ENCODE data around the gene C17orf67.

The C17orf67 gene

DNA sequence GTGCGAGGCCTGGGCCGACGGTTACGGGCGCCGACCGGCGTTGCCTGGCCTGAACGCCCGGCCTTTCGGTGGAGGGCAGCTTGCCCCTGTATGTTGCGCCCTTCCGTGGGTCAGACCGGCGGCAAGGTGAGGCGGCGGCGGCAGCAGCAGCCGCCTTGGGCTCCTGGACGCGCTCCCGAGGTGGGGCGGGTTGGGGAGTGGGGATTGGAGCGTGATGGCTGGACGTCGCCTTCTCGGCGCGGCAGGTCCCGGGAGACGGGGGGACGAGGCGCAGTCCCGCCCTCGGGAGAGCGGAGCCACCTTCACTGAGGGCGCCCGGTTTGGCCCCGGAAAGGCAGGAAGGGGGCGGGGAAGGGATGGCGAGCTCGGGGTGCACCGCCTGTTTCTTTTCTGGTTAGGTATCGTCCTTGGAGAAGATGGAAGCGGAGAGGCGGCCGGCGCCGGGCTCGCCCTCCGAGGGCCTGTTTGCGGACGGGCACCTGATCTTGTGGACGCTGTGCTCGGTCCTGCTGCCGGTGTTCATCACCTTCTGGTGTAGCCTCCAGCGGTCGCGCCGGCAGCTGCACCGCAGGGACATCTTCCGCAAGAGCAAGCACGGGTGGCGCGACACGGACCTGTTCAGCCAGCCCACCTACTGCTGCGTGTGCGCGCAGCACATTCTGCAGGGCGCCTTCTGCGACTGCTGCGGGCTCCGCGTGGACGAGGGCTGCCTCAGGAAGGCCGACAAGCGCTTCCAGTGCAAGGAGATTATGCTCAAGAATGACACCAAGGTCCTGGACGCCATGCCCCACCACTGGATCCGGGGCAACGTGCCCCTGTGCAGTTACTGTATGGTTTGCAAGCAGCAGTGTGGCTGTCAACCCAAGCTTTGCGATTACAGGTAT, 902 bp upstream of the C17orf67 start:
- Histone ChIP-seq H3K9me3 (ENCODE audit: control insufficient read depth, low read length) (no peaks in the 10 kb centered on the region), H3K27me3 (ENCODE audit: control insufficient read depth, insufficient read depth, low read length, poor library complexity, severe bottlenecking) (peaks cover 56% of the 10 kb centered on the region), H3K4me3 (ENCODE audit: insufficient read depth, low read depth, low read length) (peak overlapping the region; percentile 50), H3K4me1 (ENCODE audit: control insufficient read depth, insufficient read depth, low read length) (no peaks in the 10 kb centered on the region), H3K36me3 (ENCODE audit: control insufficient read depth, insufficient read depth, low read length) (no peaks in the 10 kb centered on the region), H3K27ac (ENCODE audit: insufficient read depth, low read depth, low read length, poor library complexity, severe bottlenecking) (no peak overlapping the region)
- WGBS, 2 experiments, result 4% methylated on average over 81 of the region's 81 CpGs

DNA sequence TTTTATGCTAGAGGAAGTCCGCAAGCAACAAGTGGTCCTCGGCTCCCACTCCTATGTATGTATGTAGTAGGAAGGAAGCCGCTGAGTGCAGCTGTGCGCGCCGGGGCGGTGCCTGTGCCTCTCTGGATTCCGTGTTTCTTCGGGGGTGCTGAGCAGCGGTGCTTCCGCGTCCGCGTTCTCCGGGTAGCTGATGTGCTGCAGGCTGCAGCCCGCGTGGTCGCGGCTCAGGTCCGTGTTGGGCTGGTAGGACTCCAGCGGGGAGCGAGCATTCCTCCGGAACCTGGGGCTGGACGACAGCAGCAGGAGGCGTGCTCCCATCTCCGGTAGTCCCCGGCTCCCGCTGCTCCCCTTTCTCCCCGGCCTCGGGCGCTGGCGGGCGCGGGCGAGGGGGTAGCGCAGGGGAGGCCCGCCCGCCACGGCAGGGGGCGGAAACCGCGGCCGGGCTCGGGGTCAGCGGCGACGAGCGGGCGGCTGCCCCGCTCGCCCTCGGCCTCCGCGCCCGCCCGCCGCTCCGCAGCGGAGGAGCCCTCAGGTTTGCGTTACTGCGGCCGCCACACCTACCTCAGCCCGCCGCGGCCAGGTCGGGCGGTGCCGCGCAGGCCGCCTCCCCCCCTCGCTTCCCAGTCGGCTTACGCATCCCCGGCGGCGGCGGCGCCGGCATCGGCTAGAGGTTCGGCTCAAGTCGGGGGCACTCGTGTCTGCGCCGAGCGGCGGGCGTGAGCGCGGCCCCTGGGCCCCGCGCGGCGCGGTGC, 487 bp downstream of the C17orf67 start:
- H3K4me1 ChIP-seq (ENCODE audit: control insufficient read depth, insufficient read depth, low read length), result no peaks in the 10 kb centered on the region
- 1% methylated on average over 95 of the region's 95 CpGs for WGBS, 2 experiments
- H3K9me3 ChIP-seq (ENCODE audit: control insufficient read depth, low read length), result no peaks in the 10 kb centered on the region
- H3K27me3 ChIP-seq (ENCODE audit: control insufficient read depth, insufficient read depth, low read length, poor library complexity, severe bottlenecking), result peaks cover 56% of the 10 kb centered on the region
- H3K4me3 ChIP-seq (ENCODE audit: insufficient read depth, low read depth, low read length), result peak overlapping the region; percentile 50
- no peak overlapping the region for H3K27ac ChIP-seq (ENCODE audit: insufficient read depth, low read depth, low read length, poor library complexity, severe bottlenecking)
- no peaks in the 10 kb centered on the region for H3K36me3 ChIP-seq (ENCODE audit: control insufficient read depth, insufficient read depth, low read length)

DNA sequence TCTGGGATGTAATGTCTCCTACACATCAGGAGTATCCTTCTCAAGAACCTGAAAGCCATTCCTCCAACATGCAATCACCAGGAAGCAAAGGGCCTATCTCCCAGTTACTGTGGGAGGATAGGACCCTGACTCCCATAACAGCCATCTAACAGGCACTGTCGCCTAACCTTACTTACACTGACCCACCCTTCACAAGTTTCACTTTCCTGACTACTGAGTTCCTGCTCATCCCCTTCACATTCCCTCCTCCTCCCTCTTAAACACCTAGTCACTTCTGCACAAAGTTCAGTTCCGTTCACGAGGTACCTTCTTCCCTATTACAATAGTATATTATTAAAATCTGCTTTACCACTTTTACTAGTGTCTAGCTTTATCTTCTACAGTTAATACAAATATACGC, 1.3 kb downstream of the C17orf67 start:
- no peak overlapping the region for H3K27ac ChIP-seq (ENCODE audit: insufficient read depth, low read depth, low read length, poor library complexity, severe bottlenecking)
- peaks cover 53% of the 10 kb centered on the region for H3K27me3 ChIP-seq (ENCODE audit: control insufficient read depth, insufficient read depth, low read length, poor library complexity, severe bottlenecking)
- no peaks in the 10 kb centered on the region for H3K4me1 ChIP-seq (ENCODE audit: control insufficient read depth, insufficient read depth, low read length)
- no peaks in the 10 kb centered on the region for H3K9me3 ChIP-seq (ENCODE audit: control insufficient read depth, low read length)
- H3K4me3 ChIP-seq (ENCODE audit: insufficient read depth, low read depth, low read length), result peak overlapping the region; percentile 50
- WGBS, 2 experiments, result 62 to 64% methylated on average over 4 of the region's 4 CpGs
- no peaks in the 10 kb centered on the region for H3K36me3 ChIP-seq (ENCODE audit: control insufficient read depth, insufficient read depth, low read length)

DNA sequence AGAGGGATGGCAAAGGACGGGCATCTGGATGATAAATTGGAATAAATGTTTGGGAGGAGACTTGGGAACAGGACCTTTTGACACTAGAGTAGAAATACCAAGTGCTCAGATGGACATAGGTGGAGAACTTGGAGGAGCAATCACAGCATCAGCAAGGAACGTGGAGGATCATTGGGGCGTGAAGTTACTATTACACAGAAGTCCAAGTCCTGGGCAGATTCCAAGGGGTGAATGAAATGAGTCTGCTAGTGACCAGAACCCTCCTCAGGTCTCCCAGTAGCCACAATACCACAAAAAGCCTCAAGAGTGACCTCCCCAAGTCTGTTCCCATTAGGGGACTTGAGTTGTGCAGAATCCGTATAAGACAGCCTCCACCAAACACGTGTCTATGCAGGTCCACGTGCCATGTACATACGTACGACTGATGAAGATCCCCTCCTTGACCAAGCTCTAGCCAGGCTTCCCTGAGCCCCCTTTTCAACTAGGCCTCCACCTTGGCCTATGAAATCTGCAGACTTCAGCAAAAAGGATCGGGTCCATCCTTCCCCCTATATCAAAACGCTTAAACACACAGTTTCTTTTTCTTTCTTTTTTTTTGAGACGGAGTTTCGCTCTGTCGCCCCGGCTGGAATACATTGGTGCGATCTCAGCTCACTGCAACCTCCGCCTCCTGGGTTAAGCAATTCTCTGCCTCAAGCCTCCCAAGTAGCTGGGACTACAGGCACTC, 2.2 kb downstream of the C17orf67 start:
- no peak overlapping the region for H3K4me3 ChIP-seq (ENCODE audit: insufficient read depth, low read depth, low read length)
- H3K9me3 ChIP-seq (ENCODE audit: control insufficient read depth, low read length), result no peaks in the 10 kb centered on the region
- no peaks in the 10 kb centered on the region for H3K36me3 ChIP-seq (ENCODE audit: control insufficient read depth, insufficient read depth, low read length)
- no peaks in the 10 kb centered on the region for H3K4me1 ChIP-seq (ENCODE audit: control insufficient read depth, insufficient read depth, low read length)
- 95 to 96% methylated on average over 16 of the region's 16 CpGs for WGBS, 2 experiments
- H3K27me3 ChIP-seq (ENCODE audit: control insufficient read depth, insufficient read depth, low read length, poor library complexity, severe bottlenecking), result peaks cover 45% of the 10 kb centered on the region
- H3K27ac ChIP-seq (ENCODE audit: insufficient read depth, low read depth, low read length, poor library complexity, severe bottlenecking), result no peak overlapping the region

DNA sequence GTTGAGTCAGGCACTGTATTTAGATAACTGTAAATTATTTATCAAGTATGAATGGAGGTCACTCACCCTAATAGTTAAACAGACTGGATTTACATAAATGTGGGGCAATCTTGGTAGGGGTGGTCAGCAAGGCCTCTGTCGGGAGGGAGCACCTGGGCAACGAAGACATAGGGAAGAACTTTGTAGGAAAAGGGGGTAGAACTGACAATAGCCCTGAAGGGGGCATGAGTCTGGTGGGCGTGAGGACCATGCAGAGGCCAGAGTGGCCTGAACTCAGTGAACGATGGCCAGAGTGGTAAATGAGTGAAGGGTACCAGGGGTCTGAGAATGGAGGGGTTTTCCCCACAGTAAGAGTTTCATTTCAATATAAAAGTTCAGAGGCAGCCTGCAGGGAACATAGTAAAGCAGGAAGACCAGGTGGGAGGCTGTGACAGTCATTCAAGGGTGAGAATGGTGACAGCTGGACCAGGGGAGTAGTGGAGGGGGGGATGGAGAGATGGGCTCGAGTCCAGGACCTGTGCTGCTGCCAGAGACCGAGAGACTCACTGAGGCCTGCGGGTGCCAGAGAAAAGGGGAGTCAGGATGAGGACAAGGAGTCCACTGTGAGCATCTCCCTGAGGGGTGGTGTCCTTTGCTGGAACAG, 2.9 kb downstream of the C17orf67 start:
- Histone ChIP-seq H3K4me1 (ENCODE audit: control insufficient read depth, insufficient read depth, low read length) (no peaks in the 10 kb centered on the region), H3K27ac (ENCODE audit: insufficient read depth, low read depth, low read length, poor library complexity, severe bottlenecking) (no peak overlapping the region), H3K27me3 (ENCODE audit: control insufficient read depth, insufficient read depth, low read length, poor library complexity, severe bottlenecking) (peaks cover 42% of the 10 kb centered on the region), H3K4me3 (ENCODE audit: insufficient read depth, low read depth, low read length) (no peak overlapping the region), H3K9me3 (ENCODE audit: control insufficient read depth, low read length) (no peaks in the 10 kb centered on the region), H3K36me3 (ENCODE audit: control insufficient read depth, insufficient read depth, low read length) (no peaks in the 10 kb centered on the region)
- WGBS, 2 experiments, result 85 to 86% methylated on average over 7 of the region's 7 CpGs

DNA sequence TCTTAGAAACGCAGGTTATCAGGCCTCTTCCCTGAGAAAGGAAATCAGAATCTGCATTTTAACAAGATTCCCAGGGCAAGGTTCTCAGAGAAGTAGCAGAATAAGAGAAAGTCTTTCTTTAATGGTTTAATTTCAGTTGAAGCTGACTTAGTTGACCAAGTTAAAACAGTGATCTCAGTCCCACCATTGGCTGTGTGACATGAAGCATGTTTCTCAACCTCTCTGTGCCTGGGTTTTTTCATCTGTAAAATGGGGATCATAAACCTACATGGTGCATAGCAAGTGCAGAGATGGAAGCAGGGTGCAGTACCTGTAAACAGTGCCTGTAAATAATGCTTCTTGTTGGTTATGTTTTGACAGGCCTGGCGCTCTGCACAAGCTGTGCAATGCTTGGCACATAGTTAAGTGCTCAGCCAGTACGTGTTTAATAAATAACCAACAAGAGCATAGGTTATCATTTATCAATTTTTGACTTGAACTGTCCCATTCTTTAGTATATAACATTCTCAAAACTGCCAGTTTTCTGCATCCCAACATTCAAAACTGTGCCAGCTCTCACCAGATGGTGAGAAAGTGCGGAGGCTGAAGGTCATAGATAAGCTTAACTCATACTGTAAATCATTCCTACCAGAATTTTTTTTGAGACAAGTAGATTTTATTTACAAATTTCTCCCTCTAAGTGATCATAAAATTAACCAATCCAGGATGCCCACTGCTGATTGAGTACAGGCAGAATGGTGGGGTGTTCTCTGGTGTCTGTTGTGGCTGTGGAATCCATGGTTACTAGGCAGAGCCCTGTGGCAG, 6.9 kb downstream of the C17orf67 start:
- Histone ChIP-seq H3K4me1 (ENCODE audit: control insufficient read depth, insufficient read depth, low read length) (no peaks in the 10 kb centered on the region), H3K36me3 (ENCODE audit: control insufficient read depth, insufficient read depth, low read length) (no peaks in the 10 kb centered on the region), H3K27ac (ENCODE audit: insufficient read depth, low read depth, low read length, poor library complexity, severe bottlenecking) (no peak overlapping the region), H3K4me3 (ENCODE audit: insufficient read depth, low read depth, low read length) (no peak overlapping the region), H3K9me3 (ENCODE audit: control insufficient read depth, low read length) (no peaks in the 10 kb centered on the region), H3K27me3 (ENCODE audit: control insufficient read depth, insufficient read depth, low read length, poor library complexity, severe bottlenecking) (peaks cover 2% of the 10 kb centered on the region)
- 88 to 92% methylated on average over 4 of the region's 4 CpGs for WGBS, 2 experiments

DNA sequence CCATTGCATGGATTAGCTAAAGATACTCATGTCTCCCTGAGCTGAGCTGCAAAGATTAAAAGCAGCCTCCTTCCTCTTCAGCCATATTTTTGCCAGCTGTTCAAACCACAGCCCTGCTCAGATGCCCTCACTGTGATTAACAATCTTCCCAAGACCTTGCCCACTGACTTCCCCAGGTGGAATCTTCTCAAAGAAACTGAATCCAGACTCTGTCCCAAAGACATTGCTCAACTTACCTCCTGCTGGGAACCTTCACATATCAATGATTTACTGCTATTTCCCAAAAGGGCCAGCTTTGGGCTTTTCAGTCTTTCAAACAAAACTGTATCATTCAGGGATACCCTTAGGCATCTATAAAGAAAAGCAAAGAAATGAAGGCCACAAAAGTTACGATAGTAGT, 9.2 kb downstream of the C17orf67 start:
- Histone ChIP-seq H3K4me1 (ENCODE audit: control insufficient read depth, insufficient read depth, low read length) (no peaks in the 10 kb centered on the region), H3K27me3 (ENCODE audit: control insufficient read depth, insufficient read depth, low read length, poor library complexity, severe bottlenecking) (no peaks in the 10 kb centered on the region), H3K4me3 (ENCODE audit: insufficient read depth, low read depth, low read length) (no peak overlapping the region), H3K27ac (ENCODE audit: insufficient read depth, low read depth, low read length, poor library complexity, severe bottlenecking) (no peak overlapping the region), H3K9me3 (ENCODE audit: control insufficient read depth, low read length) (no peaks in the 10 kb centered on the region), H3K36me3 (ENCODE audit: control insufficient read depth, insufficient read depth, low read length) (no peaks in the 10 kb centered on the region)
- 80% methylated on average over 1 of the region's 1 CpG; no CpG with 5 or more reads in 1 of the 2 experiments for WGBS, 2 experiments

DNA sequence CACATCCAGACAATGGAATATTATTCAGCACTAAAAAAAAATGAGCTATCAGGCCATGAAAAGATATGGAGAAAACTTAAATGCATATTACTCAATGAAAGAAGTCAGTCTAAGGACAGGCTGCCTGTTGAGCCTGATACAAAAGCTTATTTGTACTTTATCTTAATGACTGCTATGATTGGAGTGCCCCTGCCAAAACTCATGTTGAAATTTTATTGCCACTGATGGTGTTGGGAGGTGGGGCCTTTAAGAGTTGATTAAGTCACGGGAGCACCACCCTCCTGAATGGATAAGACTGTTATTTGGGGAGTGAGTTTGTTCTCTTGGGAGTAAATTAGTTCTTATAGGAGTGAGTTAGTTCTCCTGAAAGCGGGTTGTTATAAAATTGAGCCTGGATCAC, 9.9 kb downstream of the C17orf67 start:
- no peaks in the 10 kb centered on the region for H3K9me3 ChIP-seq (ENCODE audit: control insufficient read depth, low read length)
- no peak overlapping the region for H3K27ac ChIP-seq (ENCODE audit: insufficient read depth, low read depth, low read length, poor library complexity, severe bottlenecking)
- no peaks in the 10 kb centered on the region for H3K27me3 ChIP-seq (ENCODE audit: control insufficient read depth, insufficient read depth, low read length, poor library complexity, severe bottlenecking)
- no peak overlapping the region for H3K4me3 ChIP-seq (ENCODE audit: insufficient read depth, low read depth, low read length)
- no peaks in the 10 kb centered on the region for H3K36me3 ChIP-seq (ENCODE audit: control insufficient read depth, insufficient read depth, low read length)
- H3K4me1 ChIP-seq (ENCODE audit: control insufficient read depth, insufficient read depth, low read length), result no peaks in the 10 kb centered on the region
- WGBS, 2 experiments, result 89 to 94% methylated on average over 2 of the region's 2 CpGs

DNA sequence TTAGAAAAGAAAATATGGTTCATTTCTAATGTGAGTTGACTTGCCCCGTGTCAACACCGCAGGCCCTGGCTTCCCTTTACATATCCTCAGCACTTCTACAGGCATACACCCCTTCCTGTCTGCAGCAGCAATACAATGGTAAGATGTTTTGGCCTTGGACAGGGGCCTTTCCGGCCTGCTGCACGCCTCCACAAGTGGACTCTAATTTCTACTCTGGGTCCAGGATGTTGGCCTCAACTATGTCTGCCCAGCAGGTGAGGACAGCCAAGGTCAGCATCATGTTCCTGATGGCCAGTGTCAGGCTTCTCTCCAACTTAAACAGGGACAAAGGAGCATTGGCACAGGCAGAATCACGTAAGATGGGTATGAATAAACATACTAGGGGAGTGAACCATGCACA, 11.0 kb downstream of the C17orf67 start:
- Histone ChIP-seq H3K4me3 (ENCODE audit: insufficient read depth, low read depth, low read length) (no peak overlapping the region), H3K4me1 (ENCODE audit: control insufficient read depth, insufficient read depth, low read length) (no peaks in the 10 kb centered on the region), H3K36me3 (ENCODE audit: control insufficient read depth, insufficient read depth, low read length) (no peaks in the 10 kb centered on the region), H3K27ac (ENCODE audit: insufficient read depth, low read depth, low read length, poor library complexity, severe bottlenecking) (no peak overlapping the region), H3K27me3 (ENCODE audit: control insufficient read depth, insufficient read depth, low read length, poor library complexity, severe bottlenecking) (no peaks in the 10 kb centered on the region), H3K9me3 (ENCODE audit: control insufficient read depth, low read length) (no peaks in the 10 kb centered on the region)
- WGBS, 2 experiments, result 94 to 99% methylated on average over 5 of the region's 5 CpGs
